WI38 (cell line): ENCODE results near the gene TRIM65.

Experiments used
- H3K4me3 ChIP-seq: 2 replicates; pipeline ENCODE4 v1.5.1; 2011; ENCODE audit warnings: low read depth, mild to moderate bottlenecking, control low read depth, low read length
- CTCF ChIP-seq: IDR thresholded peaks from 2 replicates; pipeline ENCODE4 v1.5.1; 2012; ENCODE audit warnings: low read depth, mild to moderate bottlenecking, control low read depth, low read length

The TRIM65 gene

GRCh38 chr17:75900691-75901533, 4.2 kb upstream of the TRIM65 start:
- no peak overlapping the region for H3K4me3 ChIP-seq
- TF ChIP-seq CTCF = no peak

- H3K4me3 ChIP-seq = no peak overlapping the region
- TF ChIP-seq CTCF = no peak
These were observed 3.2 kb upstream of the TRIM65 start for GRCh38 chr17:75899767-75900468.

- no peak for TF ChIP-seq CTCF
- H3K4me3 ChIP-seq = no peak overlapping the region
These were observed 2.6 kb upstream of the TRIM65 start for GRCh38 chr17:75899353-75899752.

- no peak for TF ChIP-seq CTCF
- H3K4me3 ChIP-seq = no peak overlapping the region
These were observed 2.0 kb upstream of the TRIM65 start for GRCh38 chr17:75898791-75899190.

GRCh38 chr17:75898065-75898464, 1.3 kb upstream of the TRIM65 start:
- H3K4me3 ChIP-seq = no peak overlapping the region
- no peak for TF ChIP-seq CTCF

GRCh38 chr17:75897160-75898019, 639 bp upstream of the TRIM65 start:
- no peak for TF ChIP-seq CTCF
- peak overlapping the region; percentile 68 for H3K4me3 ChIP-seq
